ENCODE results near the gene MARCHF2.

DNA sequence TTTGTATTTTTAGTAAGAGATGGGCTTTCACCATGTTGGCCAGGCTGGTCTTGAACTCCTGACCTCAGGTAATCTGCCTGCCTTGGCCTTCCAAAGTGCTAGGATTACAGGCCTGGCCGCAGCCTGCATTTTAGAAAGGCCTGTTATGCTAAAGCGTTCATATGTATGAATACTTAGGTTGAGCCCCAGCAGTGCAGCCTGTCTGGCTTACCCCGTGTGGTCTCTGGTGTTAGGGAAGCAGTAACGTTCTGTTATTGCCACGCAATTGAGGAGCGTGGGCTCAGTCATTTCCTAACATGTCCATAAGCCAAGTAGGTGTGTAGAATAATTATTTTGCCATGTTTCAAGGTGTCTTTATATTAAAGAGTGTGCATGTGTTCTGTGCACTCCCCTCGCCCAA, 46.0 kb downstream of the MARCHF2 start:
- TF ChIP-seq, protein P1, sequence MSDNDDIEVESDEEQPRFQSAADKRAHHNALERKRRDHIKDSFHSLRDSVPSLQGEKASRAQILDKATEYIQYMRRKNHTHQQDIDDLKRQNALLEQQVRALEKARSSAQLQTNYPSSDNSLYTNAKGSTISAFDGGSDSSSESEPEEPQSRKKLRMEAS (IDR thresholded peaks at IDR 0.05) = no peak
- TF ChIP-seq, protein P2, sequence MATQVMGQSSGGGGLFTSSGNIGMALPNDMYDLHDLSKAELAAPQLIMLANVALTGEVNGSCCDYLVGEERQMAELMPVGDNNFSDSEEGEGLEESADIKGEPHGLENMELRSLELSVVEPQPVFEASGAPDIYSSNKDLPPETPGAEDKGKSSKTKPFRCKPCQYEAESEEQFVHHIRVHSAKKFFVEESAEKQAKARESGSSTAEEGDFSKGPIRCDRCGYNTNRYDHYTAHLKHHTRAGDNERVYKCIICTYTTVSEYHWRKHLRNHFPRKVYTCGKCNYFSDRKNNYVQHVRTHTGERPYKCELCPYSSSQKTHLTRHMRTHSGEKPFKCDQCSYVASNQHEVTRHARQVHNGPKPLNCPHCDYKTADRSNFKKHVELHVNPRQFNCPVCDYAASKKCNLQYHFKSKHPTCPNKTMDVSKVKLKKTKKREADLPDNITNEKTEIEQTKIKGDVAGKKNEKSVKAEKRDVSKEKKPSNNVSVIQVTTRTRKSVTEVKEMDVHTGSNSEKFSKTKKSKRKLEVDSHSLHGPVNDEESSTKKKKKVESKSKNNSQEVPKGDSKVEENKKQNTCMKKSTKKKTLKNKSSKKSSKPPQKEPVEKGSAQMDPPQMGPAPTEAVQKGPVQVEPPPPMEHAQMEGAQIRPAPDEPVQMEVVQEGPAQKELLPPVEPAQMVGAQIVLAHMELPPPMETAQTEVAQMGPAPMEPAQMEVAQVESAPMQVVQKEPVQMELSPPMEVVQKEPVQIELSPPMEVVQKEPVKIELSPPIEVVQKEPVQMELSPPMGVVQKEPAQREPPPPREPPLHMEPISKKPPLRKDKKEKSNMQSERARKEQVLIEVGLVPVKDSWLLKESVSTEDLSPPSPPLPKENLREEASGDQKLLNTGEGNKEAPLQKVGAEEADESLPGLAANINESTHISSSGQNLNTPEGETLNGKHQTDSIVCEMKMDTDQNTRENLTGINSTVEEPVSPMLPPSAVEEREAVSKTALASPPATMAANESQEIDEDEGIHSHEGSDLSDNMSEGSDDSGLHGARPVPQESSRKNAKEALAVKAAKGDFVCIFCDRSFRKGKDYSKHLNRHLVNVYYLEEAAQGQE (IDR thresholded peaks at IDR 0.05; ENCODE audit: low read depth) = no peak
- TF ChIP-seq RAD21 (IDR thresholded peaks at IDR 0.05; ENCODE audit: low read depth) = no peak
- no peak for TF ChIP-seq TEAD4 (IDR thresholded peaks at IDR 0.05)
- TF ChIP-seq, protein P3, sequence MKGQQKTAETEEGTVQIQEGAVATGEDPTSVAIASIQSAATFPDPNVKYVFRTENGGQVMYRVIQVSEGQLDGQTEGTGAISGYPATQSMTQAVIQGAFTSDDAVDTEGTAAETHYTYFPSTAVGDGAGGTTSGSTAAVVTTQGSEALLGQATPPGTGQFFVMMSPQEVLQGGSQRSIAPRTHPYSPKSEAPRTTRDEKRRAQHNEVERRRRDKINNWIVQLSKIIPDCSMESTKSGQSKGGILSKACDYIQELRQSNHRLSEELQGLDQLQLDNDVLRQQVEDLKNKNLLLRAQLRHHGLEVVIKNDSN (IDR thresholded peaks at IDR 0.05) = no peak
- TF ChIP-seq EP300 (IDR thresholded peaks at IDR 0.05; ENCODE audit: borderline replicate concordance) = no peak

Data from Ishikawa (cell line).